ENCODE measurements around the gene UBE2L6.
"Not testable (repeated sequence)": the region's sequence is repeated elsewhere in the genome, so short reads cannot be mapped to it uniquely, and the experiment has no call there.

Gene UBE2L6

GRCh38 chr11:57566005-57566904 is 1.2 kb downstream of the UBE2L6 start:
- DNase-seq: peak; percentile 54

GRCh38 chr11:57562596-57562995 is 4.9 kb downstream of the UBE2L6 start:
- no peak for DNase-seq

GRCh38 chr11:57560146-57560545 is 7.3 kb downstream of the UBE2L6 start:
- no peak for DNase-seq

DNA sequence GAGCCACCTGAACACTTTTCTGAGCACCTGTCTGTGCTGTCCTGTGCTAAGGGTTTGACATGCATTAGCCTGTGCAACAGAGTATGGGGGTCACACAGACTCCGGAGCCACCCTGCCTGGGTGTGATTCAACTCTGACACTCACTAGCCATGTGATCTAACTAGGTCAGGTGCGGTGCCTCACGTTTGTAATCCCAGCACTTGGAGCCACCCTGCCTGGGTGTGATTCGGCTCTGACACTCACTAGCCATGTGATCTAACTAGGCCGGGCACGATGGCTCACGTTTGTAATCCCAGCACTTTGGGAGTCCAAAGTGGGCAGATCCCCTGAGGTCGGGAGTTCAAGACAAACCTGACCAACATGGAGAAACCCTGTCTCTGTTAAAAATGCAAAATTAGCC is 11.4 kb downstream of the UBE2L6 start:
- DNase-seq: no peak

GRCh38 chr11:57555393-57555792 is 12.1 kb downstream of the UBE2L6 start:
- no peak for DNase-seq

DNA sequence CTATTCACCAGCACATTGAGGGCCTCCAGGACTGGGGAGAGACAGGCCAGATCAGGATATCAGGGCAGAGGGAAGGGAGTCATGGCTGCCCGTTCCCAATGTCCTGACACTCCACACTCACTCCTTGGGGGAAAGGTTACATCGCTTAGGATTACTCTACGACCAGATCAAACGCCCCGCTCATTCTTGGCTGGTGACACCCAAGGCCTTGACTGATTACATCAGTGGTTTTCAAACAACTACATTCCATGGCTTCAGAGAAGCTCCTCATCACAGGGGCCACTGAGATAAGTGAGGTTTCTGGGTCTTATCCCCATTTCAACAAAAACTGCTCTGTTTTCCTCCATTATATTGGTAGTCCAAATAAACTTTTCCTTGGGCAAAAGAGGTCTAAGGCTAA is 15.0 kb downstream of the UBE2L6 start:
- DNase-seq: no peak

DNA sequence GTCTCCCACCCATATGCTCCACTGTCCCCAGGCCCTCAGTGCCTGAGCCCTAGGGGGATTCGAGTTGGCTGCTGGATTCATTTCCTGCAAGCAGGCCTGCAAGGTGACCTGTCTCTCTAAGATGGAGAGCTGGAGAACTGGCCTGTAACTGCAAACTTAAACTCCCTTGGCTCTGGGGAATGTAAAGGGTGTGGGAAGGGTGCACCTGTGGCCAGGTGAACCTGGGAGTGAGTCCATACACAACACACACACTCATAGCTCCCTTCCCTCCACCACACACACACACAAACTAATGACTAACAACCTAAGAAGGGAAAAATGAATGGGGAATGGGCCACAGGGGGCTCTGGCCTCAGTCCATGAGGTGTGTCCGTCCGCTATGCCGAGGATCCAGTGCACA is 15.5 kb downstream of the UBE2L6 start:
- no peak for DNase-seq

DNA sequence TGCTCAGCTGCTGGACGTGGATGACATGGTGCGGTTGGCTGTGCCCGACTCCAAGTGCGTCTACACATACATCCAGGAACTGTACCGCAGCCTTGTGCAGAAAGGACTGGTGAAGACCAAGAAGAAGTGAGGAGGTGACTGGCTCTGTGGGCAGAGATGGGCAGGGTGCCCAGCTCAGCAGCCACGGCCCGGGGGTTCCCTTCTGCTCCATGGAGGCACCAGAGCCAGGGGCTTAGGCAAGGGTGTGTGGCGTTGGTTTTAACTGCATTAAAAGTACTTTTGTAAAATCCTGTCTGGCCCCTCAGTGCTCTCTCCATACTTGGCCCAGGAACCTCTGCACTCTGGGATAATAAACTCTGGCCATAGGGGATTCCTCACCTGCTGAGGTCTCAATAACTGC is 17.5 kb downstream of the UBE2L6 start:
- no peak for DNase-seq

GRCh38 chr11:57547854-57548377 is 19.6 kb downstream of the UBE2L6 start:
- DNase-seq: no peak

DNA sequence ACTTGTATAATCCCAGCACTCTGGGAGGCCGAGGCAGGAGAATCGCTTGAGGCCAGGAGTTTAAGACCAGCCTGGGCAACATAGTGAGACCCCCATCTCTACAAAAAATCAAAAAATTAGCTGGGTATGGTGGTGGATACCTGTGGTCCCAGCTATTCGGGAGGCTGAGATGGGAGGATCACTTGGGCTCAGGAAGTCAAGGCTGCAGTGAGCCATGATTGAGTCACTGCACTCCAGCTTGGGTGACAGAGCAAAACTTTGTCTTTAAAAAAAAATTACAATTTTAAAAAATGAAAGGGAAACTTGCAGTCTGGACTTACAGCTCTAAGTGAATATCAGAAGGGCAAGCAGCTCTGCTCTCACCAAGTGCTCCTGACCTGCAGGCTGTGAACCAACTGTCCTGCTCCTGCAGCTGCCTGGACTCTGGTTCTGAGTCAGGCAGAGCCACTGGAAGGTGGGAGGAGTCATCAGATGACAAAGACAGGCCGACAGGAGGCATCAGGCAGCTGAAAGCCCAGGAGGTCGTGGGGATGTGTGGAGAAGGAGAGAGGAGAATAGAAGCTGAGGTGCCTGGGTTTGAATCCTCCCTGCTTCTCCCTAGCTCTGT is 20.5 kb downstream of the UBE2L6 start:
- no peak for DNase-seq

- no peak for DNase-seq
Measured at GRCh38 chr11:57546451-57546850, 21.0 kb downstream of the UBE2L6 start.

- no peak for DNase-seq
Measured at GRCh38 chr11:57545883-57546282, 21.6 kb downstream of the UBE2L6 start.

GRCh38 chr11:57544566-57544965 is 22.9 kb downstream of the UBE2L6 start:
- DNase-seq: no peak

DNA sequence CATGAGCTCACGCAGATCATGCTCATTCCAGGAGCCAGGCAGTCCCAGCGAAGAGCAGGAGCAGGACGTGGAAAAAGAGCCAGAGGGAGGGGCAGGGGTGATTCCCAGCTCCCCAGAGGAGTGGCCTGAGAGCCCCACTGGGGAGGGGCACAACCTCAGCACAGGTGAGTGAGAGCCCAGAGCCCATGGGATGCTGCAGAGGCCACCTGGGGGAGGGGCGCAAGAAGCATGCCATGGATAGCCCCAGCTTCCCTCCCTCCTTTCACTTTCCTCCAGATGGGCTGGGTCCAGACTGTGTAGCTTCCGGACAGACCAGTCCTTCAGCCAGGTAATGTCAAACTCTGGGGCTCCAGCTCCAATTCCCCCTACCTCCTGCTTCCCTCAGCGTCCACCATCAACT is 23.9 kb downstream of the UBE2L6 start:
- no peak for DNase-seq

- DNase-seq: no peak
Measured at GRCh38 chr11:57542582-57542981, 24.9 kb downstream of the UBE2L6 start.

GRCh38 chr11:57541169-57541568 is 26.3 kb downstream of the UBE2L6 start:
- no peak for DNase-seq

- no peak for DNase-seq
Measured at GRCh38 chr11:57539342-57539741, 28.1 kb downstream of the UBE2L6 start.

GRCh38 chr11:57536947-57537619 is 30.4 kb downstream of the UBE2L6 start, which contains the start of gene SMTNL1:
SMTNL1 (plus strand) TSS chr11:57537595; CDS start chr11:57542643, 5,048 bp downstream.
- DNase-seq: no peak

DNA sequence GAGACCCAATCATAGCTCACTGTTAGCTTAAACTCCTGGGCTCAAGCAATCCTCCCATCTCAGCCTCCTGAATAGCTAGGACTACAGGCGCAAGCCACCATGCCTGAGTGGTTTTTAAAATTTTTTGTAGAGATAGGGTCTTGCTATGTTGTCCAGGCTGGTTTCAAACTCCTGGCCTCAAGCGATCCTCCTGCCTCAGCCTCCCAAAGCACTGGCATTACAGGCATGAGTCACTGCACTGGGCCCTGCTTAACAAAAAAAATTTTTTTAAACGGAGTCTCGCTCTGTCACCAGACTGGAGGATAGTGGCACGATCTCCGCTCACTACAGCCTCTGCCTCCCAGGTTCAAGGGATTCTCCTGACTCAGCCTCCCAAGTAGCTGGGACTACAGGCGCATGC is 33.0 kb downstream of the UBE2L6 start:
- not testable (repeated sequence) for DNase-seq

- peak; percentile 97 for DNase-seq
Measured at GRCh38 chr11:57530596-57531507, 36.6 kb downstream of the UBE2L6 start, which contains the start of gene TIMM10. TIMM10 (minus strand) TSS chr11:57530754; CDS start chr11:57530189, 565 bp downstream.

DNA sequence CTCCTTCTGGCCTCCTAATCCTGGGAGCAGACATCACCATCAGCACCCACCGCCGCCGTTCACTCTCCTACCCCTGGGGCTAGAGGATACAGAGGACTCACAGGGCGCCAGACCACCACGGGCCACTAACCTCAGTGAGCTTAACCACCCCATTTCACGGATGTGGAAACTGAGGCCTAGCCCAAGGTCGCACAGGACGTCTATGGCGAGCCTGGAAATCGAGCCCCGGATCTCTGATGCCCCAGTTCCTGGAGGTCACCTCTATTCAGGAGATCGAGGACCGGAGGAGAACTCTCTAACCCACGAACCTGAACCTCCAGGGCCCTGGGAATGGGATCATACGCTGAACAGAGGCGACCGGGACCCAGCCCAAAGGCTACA is 37.3 kb downstream of the UBE2L6 start:
- no peak for DNase-seq

GRCh38 chr11:57529012-57529411 is 38.5 kb downstream of the UBE2L6 start:
- no peak for DNase-seq
